Measurements from ENCODE around the gene FAM13B.
"Not testable (repeated sequence)": the region's sequence is repeated elsewhere in the genome, so short reads cannot be mapped to it uniquely, and the experiment has no call there.

The FAM13B gene

GRCh38 chr5:138032572-138033385 lies at the start of gene FAM13B:
Gene FAM13B, minus strand, starts transcription at chr5:138033079. Its CDS starts 13,968 bp downstream, at chr5:138019111.
- peak; percentile 81 to 95 (median 87) for DNase-seq

- no peak for DNase-seq
Measured at GRCh38 chr5:138082033-138082432, 49.2 kb upstream of the FAM13B start.

GRCh38 chr5:138078006-138078643 lies 45.2 kb upstream of the FAM13B start:
- DNase-seq = no peak

- peak; percentile 71 to 81 (median 73) for DNase-seq
Measured at GRCh38 chr5:138077064-138077696, 44.3 kb upstream of the FAM13B start.

- DNase-seq = not testable (repeated sequence)
Measured at GRCh38 chr5:138070026-138070425, 37.1 kb upstream of the FAM13B start.

- peak; percentile 82 to 91 (median 90) for DNase-seq
Measured at GRCh38 chr5:138068742-138069600, 36.1 kb upstream of the FAM13B start.

GRCh38 chr5:138067945-138068344 lies 35.1 kb upstream of the FAM13B start:
- no peak for DNase-seq

GRCh38 chr5:138065102-138065501 lies 32.2 kb upstream of the FAM13B start:
- DNase-seq = no peak

- no peak for DNase-seq
Measured at GRCh38 chr5:138064526-138064925, 31.6 kb upstream of the FAM13B start.

- DNase-seq = no peak
Measured at GRCh38 chr5:138054847-138055558, 22.1 kb upstream of the FAM13B start.

GRCh38 chr5:138054206-138054605 lies 21.3 kb upstream of the FAM13B start:
- DNase-seq = no peak

- DNase-seq = no peak
Measured at GRCh38 chr5:138053554-138053953, 20.7 kb upstream of the FAM13B start.

GRCh38 chr5:138052718-138053117 lies 19.8 kb upstream of the FAM13B start:
- DNase-seq = not testable (repeated sequence)

GRCh38 chr5:138051441-138052296 lies 18.8 kb upstream of the FAM13B start:
- no peak for DNase-seq

GRCh38 chr5:138045283-138045682 lies 12.4 kb upstream of the FAM13B start:
- DNase-seq = not testable (repeated sequence)

- no peak for DNase-seq
Measured at GRCh38 chr5:138038826-138039225, 5.9 kb upstream of the FAM13B start.

- DNase-seq = no peak
Measured at GRCh38 chr5:138037907-138038633, 5.2 kb upstream of the FAM13B start.

- no peak for DNase-seq
Measured at GRCh38 chr5:138037271-138037670, 4.4 kb upstream of the FAM13B start.

GRCh38 chr5:138035605-138036537 lies 3.0 kb upstream of the FAM13B start:
- peak; percentile 86 to 95 (median 93) for DNase-seq
